Measurements from ENCODE around the gene CIRBP. TPM values are rescaled to one million over a fixed set of nuclear protein-coding genes. Genes with fewer than 3 reads are reported as not detected.

Gene CIRBP
- total RNA-seq, 1 donor from 2014 or later, result 659 TPM

DNA sequence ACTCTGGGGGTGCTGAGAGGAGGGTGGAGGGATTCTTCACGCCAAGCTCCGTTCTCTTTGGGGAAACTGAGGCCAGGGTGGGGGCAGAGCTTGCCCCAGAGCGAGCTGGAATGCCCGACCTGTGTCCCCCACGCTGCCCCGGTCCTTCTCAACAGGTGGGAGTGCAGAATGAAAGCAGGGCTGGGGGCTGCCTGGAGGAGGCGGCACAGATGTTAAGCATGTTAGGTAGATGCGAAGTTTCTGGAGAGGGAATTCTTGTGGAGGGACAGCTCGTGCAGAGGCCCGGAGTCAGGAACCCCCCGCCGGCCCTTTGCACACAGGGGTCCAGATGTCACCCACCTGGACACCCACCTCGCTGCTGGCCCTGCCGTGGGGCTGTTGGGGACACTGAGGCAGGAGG is 25.6 kb downstream of the CIRBP start:
- Mint-ChIP-seq H3K4me3 (no peak overlapping the region), H3K4me1 (no peaks in the 10 kb centered on the region), H3K27me3 (ENCODE audit: low read depth) (no peaks in the 10 kb centered on the region), H3K9me3 (no peaks in the 10 kb centered on the region), H3K27ac (no peak overlapping the region), H3K36me3 (no peaks in the 10 kb centered on the region)
- no peak for DNase-seq (ENCODE audit: low spot score in 2 of 2, unreplicated experiment in 2 of 2)
- TF ChIP-seq, protein P1, sequence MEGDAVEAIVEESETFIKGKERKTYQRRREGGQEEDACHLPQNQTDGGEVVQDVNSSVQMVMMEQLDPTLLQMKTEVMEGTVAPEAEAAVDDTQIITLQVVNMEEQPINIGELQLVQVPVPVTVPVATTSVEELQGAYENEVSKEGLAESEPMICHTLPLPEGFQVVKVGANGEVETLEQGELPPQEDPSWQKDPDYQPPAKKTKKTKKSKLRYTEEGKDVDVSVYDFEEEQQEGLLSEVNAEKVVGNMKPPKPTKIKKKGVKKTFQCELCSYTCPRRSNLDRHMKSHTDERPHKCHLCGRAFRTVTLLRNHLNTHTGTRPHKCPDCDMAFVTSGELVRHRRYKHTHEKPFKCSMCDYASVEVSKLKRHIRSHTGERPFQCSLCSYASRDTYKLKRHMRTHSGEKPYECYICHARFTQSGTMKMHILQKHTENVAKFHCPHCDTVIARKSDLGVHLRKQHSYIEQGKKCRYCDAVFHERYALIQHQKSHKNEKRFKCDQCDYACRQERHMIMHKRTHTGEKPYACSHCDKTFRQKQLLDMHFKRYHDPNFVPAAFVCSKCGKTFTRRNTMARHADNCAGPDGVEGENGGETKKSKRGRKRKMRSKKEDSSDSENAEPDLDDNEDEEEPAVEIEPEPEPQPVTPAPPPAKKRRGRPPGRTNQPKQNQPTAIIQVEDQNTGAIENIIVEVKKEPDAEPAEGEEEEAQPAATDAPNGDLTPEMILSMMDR (IDR thresholded peaks at IDR 0.05; ENCODE audit: unreplicated experiment), result no peak

DNA sequence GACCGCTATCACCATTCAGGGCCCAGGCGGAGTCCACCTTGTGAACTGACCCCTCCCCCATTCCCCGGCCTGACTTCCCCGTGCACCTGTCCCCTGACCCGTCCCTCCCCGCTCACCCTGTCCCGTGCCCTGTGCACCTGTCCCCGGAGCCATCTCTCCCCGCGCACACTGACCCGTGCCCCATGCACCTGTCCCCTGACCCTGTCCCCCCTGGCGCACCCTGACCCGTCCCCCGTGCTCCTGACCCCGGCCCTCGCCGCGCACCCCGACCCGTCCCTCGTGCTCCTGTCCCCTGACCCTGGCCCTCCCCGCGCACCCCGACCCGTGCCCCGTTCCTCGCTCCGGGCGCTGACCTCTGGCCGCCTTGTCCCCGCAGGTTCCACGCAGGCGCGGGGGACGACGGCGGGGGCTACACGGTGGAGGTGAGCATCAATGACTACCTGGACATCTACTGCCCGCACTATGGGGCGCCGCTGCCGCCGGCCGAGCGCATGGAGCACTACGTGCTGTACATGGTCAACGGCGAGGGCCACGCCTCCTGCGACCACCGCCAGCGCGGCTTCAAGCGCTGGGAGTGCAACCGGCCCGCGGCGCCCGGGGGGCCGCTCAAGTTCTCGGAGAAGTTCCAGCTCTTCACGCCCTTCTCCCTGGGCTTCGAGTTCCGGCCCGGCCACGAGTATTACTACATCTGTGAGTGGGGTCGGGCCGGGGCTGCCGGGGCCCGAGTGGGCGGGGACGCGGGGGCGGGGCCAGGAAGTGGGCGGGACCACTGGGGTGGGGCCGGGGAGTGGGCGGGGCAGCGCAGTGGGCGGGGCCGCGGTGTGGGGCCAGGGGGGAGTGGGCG is 26.3 kb downstream of the CIRBP start:
- TF ChIP-seq, protein P1 (IDR thresholded peaks at IDR 0.05; ENCODE audit: unreplicated experiment), result no peak
- no peaks in the 10 kb centered on the region for H3K36me3 Mint-ChIP-seq
- H3K4me1 Mint-ChIP-seq, result no peaks in the 10 kb centered on the region
- peak overlapping the region; percentile 30 for H3K4me3 Mint-ChIP-seq
- H3K27ac Mint-ChIP-seq, result no peak overlapping the region
- H3K9me3 Mint-ChIP-seq, result no peaks in the 10 kb centered on the region
- no peaks in the 10 kb centered on the region for H3K27me3 Mint-ChIP-seq (ENCODE audit: low read depth)
- no peak for DNase-seq (ENCODE audit: low spot score in 2 of 2, unreplicated experiment in 2 of 2)

DNA sequence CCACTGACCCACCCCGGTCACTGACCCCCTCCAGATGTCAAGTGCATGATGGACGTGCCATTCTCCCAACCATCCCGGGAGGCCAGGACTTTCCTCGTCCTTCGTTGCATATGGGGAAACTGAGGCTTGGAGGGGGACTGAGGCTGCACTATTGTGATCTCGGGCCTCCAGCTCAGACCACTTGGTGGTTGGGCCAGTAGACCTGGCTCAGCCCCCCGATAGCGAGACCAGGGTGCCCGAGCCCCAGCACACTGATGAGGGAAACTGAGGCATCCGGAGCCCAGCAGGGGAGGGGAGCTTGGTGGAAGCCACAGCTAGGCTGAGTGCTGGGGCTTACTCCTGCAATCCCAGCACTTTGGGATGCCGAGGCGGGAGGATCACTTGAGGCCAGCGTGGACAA is 26.9 kb downstream of the CIRBP start:
- TF ChIP-seq, protein P1 (IDR thresholded peaks at IDR 0.05; ENCODE audit: unreplicated experiment), result no peak
- H3K27ac Mint-ChIP-seq, result no peak overlapping the region
- no peaks in the 10 kb centered on the region for H3K27me3 Mint-ChIP-seq (ENCODE audit: low read depth)
- no peak for DNase-seq (ENCODE audit: low spot score in 2 of 2, unreplicated experiment in 2 of 2)
- no peak overlapping the region for H3K4me3 Mint-ChIP-seq
- no peaks in the 10 kb centered on the region for H3K36me3 Mint-ChIP-seq
- no peaks in the 10 kb centered on the region for H3K9me3 Mint-ChIP-seq
- no peaks in the 10 kb centered on the region for H3K4me1 Mint-ChIP-seq

DNA sequence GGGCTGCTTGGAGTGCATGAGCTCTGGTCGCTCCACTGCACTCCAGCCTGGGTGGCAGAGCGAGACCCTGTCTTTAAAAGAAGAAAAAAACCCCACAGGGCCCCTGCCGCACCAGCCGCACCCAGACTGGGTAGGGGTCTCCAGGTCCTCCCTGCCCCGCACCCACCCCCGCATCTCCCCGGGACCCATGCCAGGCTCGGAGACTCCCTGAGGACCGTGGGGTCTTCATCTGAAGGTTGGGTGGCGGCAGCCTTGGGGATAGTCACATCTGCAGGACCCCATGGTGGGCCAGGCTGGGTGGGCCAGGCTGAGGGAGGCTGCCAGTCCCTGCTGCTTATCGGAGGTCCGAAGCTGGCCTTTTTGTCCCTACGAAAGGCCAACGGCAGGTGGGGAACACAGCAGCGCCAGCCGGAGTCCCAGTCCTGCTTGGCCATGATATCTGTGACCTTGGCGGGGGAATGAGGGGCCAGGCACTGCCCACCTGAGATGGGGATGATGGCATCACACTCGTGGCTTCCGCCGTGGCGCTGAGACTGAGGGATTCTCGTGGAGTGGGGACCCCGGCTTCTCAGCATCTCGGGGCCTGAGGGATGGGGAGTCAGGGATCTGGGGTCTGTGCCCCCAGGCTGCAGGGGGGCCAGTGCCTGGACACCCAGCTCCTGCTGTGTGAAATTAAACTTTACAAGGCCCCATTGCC is 27.6 kb downstream of the CIRBP start:
- Mint-ChIP-seq H3K4me1 (no peaks in the 10 kb centered on the region), H3K27ac (no peak overlapping the region), H3K36me3 (no peaks in the 10 kb centered on the region), H3K4me3 (no peak overlapping the region), H3K27me3 (ENCODE audit: low read depth) (no peaks in the 10 kb centered on the region), H3K9me3 (no peaks in the 10 kb centered on the region)
- TF ChIP-seq, protein P1 (IDR thresholded peaks at IDR 0.05; ENCODE audit: unreplicated experiment), result no peak
- DNase-seq (ENCODE audit: low spot score in 2 of 2, unreplicated experiment in 2 of 2), result no peak

DNA sequence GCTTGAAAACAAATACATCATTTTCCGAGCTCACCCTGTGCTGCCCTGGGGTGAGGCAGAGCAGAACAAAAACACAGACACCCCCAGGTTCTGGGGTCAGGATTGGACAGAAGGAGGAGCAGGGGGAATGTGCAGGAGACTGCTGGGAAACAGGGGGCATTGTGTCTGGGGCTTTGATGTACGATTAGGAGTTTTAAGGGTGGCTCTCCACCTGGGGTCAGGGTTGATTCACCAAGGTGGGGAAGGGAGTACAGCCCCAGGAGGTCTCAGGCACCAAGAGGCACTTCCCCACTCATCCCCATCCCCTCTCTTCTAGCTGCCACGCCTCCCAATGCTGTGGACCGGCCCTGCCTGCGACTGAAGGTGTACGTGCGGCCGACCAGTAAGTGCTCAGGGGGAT is 29.1 kb downstream of the CIRBP start:
- Mint-ChIP-seq H3K9me3 (no peaks in the 10 kb centered on the region), H3K27me3 (ENCODE audit: low read depth) (no peaks in the 10 kb centered on the region), H3K27ac (no peak overlapping the region), H3K4me3 (no peak overlapping the region), H3K36me3 (no peaks in the 10 kb centered on the region), H3K4me1 (no peaks in the 10 kb centered on the region)
- DNase-seq (ENCODE audit: low spot score in 2 of 2, unreplicated experiment in 2 of 2), result no peak
- TF ChIP-seq, protein P1 (IDR thresholded peaks at IDR 0.05; ENCODE audit: unreplicated experiment), result no peak

Data from mesothelial cell of epicardium (in vitro differentiated cells).